Heart left ventricle (tissue), 16 donors: ENCODE results near the gene RFPL3. TPM values are rescaled to one million over a fixed set of nuclear protein-coding genes. Genes with fewer than 3 reads are reported as not detected.
"Not testable (repeated sequence)": the region's sequence is repeated elsewhere in the genome, so short reads cannot be mapped to it uniquely, and the experiment has no call there.

Experiments
- ATAC-seq, 4 donors: fragments of 200-7000 bp; cut with Tn5 transposase; one replicate each; pipeline ENCODE4 v1.9.1; 2020 to 2022; ENCODE audit warnings: moderate library complexity in 4 of 4, mild to moderate bottlenecking in 3 of 4, moderate number of reproducible peaks in 1 of 4
- DNase-seq, 5 donors: peaks; one replicate each; pipeline ENCODE4 v3.0.0-alpha.2; 2020
- H3K27ac ChIP-seq, 12 donors: fragments of 200-600 bp; sonication (generic) in 4 of 12; one replicate each; pipeline versions ENCODE4 v1.5.0 to v1.8.0; 2016 to 2022; ENCODE audit warnings: mild to moderate bottlenecking in 2 of 12
- H3K27me3 ChIP-seq, 9 donors: fragments of 200-600 bp; sonication (generic) in 2 of 9; one replicate each; pipeline versions ENCODE4 v1.5.1 to v1.8.0; 2016 to 2022; ENCODE audit warnings: mild to moderate bottlenecking in 3 of 9
- H3K36me3 ChIP-seq, 9 donors: fragments of 200-600 bp; sonication (generic) in 2 of 9; one replicate each; pipeline versions ENCODE4 v1.5.0 to v1.8.0; 2018 to 2022; ENCODE audit warnings: mild to moderate bottlenecking in 2 of 9
- H3K4me1 ChIP-seq, 12 donors: fragments of 200-600 bp; sonication (generic) in 4 of 12; one replicate each; pipeline versions ENCODE4 v1.5.0 to v1.8.0; 2016 to 2022; ENCODE audit warnings: mild to moderate bottlenecking in 3 of 12
- H3K4me3 ChIP-seq, 12 donors: fragments of 200-600 bp; sonication (generic) in 4 of 12; one replicate each; pipeline versions ENCODE4 v1.5.0 to v1.8.0; 2017 to 2022; ENCODE audit warnings: mild to moderate bottlenecking in 9 of 12, moderate library complexity in 4 of 12
- H3K9me3 ChIP-seq, 12 donors: fragments of 200-600 bp; sonication (generic) in 4 of 12; one replicate each; pipeline versions ENCODE4 v1.5.0 to v1.8.0; 2016 to 2022; ENCODE audit warnings: mild to moderate bottlenecking in 1 of 12
- POLR2A ChIP-seq, 2 donors: fragments of 450-650 bp; IDR thresholded peaks; one replicate each; pipeline ENCODE4 v1.6.1; 2017; ENCODE audit warnings: antibody characterized with exemption in 2 of 2, mild to moderate bottlenecking in 2 of 2, moderate library complexity in 2 of 2
- WGBS, 4 donors: extraction: QIAGEN DNeasy Blood & Tissue Kit in 2 of 4; methylation state at CpG; one replicate each; pipeline versions ENCODE4 v1.1.5 to v1.1.7; 2013 to 2018; 5-methylcytosine and 5-hydroxymethylcytosine counted together
- intact Hi-C, 10 donors: fragments of 100-400 bp; cut with DNase I; formaldehyde crosslinking; loops; one replicate each; pipeline versions ENCODE4 v1.11.1 to v1.14.2; 2022
- polyA plus RNA-seq, 2 donors: library from polyadenylated mRNA; stranded (reverse); fragments of 200-250 nt; gene quantifications; one replicate each; pipeline ENCODE4 v1.2.3, GENCODE V29; 2013
- total RNA-seq, 9 donors: library from RNA; depleted of rRNA in 2 of 9; stranded (reverse); fragments of >200 nt in 2 of 9; fragmentation: NEBNext Ultra II Directional in 3 of 9; extraction: Animal tissue kit (Norgen Biotek cat#: 25700) in 3 of 9; gene quantifications; one replicate each; pipeline versions ENCODE4 v1.1.0 to v1.2.4, GENCODE V29; 2016 to 2023
- TF ChIP-seq, protein P1 (sequence below), 12 donors: fragments of 200-600 bp; sonication (generic) in 4 of 12; IDR thresholded peaks; one replicate each; pipeline versions ENCODE4 v1.5.0 to v1.8.0; 2018 to 2022; ENCODE audit warnings: antibody characterized with exemption in 12 of 12, mild to moderate bottlenecking in 5 of 12
- donor health status: ischemic (EF 13 %, LVEDD 7.1; RV severe dilation, severe dysfunction).
- donor health status: healthy with polysubstance abuse.
- donor health status: DM: no; HTN: yes; CAD: no.
- donor health status: DM: no; HTN: no; CAD: no.
- donor health status: ischemic (EF 25% LVEDD 6.9; RV normal size, moderate dysfunction).
- donor health status: ischemic (EF 25% LVEDD 5.7; RV mildly dilated, moderate dysfunction).
- donor health status: healthy.
- donor health status: DM: yes; HTN: yes; CAD: no.
- donor health status: ischemic (EF 35%, LVEDD 5.7; RV mildly dilated, moderate dysfunction).
- donor health status: nonischemic (EF 11% LVEDD 7.7; RV severe dilation, severe dysfunction).
- donor health status: DM: yes; HTN: yes; CAD: no.
- donor health status: PGD.
- donor health status: ischemic (EF 29% LVEDD 5.4; RV normal size, mild dysfunction).
- donor health status: nonischemic (EF 23%, LVEDD 6.1; RV moderate dilation, normal function).

The RFPL3 gene
- total and polyA plus RNA-seq, 11 donors, result not detected

DNA sequence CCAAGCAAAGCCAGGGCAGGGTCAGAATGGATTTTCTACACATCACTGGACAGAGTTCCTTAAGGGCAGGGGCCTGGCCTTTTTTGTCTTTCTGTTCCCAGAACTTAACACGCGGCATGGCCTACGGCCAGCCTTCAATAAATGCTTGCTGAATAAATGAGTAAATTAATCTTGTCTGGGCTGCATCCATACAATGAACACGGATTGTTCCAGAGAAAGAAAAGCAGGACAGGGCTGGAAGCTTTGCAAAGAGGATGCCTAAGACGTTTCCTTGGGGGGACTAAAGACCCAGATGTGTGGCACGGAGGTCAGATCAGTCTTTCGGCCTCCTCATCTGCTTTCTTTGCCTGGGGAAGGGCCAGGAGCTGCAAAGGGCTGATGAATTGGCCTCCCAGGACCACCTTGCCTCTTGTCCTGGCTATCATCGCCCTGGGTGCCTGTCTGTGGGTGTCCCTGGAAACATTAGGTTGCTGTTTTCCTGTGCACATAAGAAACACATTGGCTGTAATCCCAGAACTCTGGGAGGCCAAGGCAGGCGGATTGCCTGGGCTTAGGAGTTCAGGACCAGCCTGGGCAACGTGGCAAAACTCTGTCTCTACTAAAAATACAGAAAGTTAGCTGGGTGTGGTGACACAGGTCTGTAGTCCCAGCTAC lies 20.8 kb upstream of the RFPL3 start:
- TF ChIP-seq, protein P1, sequence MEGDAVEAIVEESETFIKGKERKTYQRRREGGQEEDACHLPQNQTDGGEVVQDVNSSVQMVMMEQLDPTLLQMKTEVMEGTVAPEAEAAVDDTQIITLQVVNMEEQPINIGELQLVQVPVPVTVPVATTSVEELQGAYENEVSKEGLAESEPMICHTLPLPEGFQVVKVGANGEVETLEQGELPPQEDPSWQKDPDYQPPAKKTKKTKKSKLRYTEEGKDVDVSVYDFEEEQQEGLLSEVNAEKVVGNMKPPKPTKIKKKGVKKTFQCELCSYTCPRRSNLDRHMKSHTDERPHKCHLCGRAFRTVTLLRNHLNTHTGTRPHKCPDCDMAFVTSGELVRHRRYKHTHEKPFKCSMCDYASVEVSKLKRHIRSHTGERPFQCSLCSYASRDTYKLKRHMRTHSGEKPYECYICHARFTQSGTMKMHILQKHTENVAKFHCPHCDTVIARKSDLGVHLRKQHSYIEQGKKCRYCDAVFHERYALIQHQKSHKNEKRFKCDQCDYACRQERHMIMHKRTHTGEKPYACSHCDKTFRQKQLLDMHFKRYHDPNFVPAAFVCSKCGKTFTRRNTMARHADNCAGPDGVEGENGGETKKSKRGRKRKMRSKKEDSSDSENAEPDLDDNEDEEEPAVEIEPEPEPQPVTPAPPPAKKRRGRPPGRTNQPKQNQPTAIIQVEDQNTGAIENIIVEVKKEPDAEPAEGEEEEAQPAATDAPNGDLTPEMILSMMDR (IDR thresholded peaks at IDR 0.05), result no peak
- no peak for TF ChIP-seq POLR2A (IDR thresholded peaks at IDR 0.05)
- peak overlapping the region in 1 of 12 donors; percentile 32 for H3K27ac ChIP-seq
- peaks cover 0 to 20% (median 0%) of the 10 kb centered on the region in 9 donors for H3K27me3 ChIP-seq
- no peak for ATAC-seq
- DNase-seq, result no peak
- H3K36me3 ChIP-seq, result no peaks in the 10 kb centered on the region
- H3K4me1 ChIP-seq, result peaks cover 0 to 23% (median 0%) of the 10 kb centered on the region in 12 donors
- no peak overlapping the region for H3K4me3 ChIP-seq
- 52 to 63% (median 58%) methylated on average over 10 of the region's 10 CpGs for WGBS, 4 donors
- intact Hi-C loops, result no loop called here
- H3K9me3 ChIP-seq, result no peaks in the 10 kb centered on the region

DNA sequence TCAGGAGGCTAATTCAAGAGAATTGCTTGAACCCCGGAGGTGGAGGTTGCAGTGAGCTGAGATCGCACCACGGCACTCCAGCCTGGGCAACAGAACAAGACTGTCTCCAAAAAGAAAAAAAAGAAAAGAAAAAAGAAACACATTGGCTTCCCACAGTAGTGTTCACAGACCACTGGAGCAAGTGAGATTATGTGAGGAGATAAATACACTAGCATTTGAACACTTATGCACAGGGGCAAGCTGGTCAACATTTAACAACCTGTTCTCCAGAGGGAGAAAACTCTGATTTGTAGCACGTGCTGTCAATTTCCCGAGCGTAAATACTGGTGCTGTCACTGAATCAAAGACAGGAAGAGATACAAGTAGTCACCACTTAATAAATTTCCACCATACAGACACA lies 20.2 kb upstream of the RFPL3 start:
- H3K4me3 ChIP-seq, H3K9me3 ChIP-seq, H3K36me3 ChIP-seq, intact Hi-C loops, H3K27ac ChIP-seq, ATAC-seq, DNase-seq: not testable (repeated sequence)
- Histone ChIP-seq H3K4me1 (peaks cover 0 to 23% (median 0%) of the 10 kb centered on the region in 12 donors), H3K27me3 (peaks cover 0 to 20% (median 0%) of the 10 kb centered on the region in 9 donors)
- WGBS, 4 donors, result 65 to 84% (median 73%) methylated on average over 6 of the region's 6 CpGs

DNA sequence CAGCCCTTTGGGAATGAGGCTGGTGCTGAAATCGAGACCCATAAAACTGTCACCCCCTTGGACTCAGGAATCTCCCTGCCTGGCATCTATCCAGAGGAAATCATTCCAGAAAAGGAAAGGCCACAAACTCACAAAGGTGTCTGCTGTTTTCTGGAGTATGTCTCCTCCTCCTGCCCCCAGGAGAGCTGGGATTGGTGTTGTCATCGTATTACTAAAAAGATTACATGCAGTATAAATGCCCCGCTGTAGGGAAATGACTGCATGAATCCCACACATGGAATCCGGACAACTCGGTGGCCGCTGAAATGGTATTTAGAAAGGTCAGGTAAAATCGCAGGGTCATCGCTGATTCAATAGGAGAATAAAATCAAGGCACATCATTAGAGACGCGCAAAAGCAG lies 18.9 kb upstream of the RFPL3 start:
- peaks cover 0 to 23% (median 0%) of the 10 kb centered on the region in 12 donors for H3K4me1 ChIP-seq
- no peak overlapping the region for H3K4me3 ChIP-seq
- DNase-seq (no peak), ATAC-seq (no peak)
- no peaks in the 10 kb centered on the region for H3K36me3 ChIP-seq
- H3K9me3 ChIP-seq, result no peaks in the 10 kb centered on the region
- 71 to 77% (median 75%) methylated on average over 10 of the region's 10 CpGs for WGBS, 4 donors
- intact Hi-C loops, result no loop called here
- H3K27ac ChIP-seq, result no peak overlapping the region
- TF ChIP-seq, protein P1 (IDR thresholded peaks at IDR 0.05), result no peak
- no peak for TF ChIP-seq POLR2A (IDR thresholded peaks at IDR 0.05)
- peaks cover 0 to 23% (median 0%) of the 10 kb centered on the region in 9 donors for H3K27me3 ChIP-seq

DNA sequence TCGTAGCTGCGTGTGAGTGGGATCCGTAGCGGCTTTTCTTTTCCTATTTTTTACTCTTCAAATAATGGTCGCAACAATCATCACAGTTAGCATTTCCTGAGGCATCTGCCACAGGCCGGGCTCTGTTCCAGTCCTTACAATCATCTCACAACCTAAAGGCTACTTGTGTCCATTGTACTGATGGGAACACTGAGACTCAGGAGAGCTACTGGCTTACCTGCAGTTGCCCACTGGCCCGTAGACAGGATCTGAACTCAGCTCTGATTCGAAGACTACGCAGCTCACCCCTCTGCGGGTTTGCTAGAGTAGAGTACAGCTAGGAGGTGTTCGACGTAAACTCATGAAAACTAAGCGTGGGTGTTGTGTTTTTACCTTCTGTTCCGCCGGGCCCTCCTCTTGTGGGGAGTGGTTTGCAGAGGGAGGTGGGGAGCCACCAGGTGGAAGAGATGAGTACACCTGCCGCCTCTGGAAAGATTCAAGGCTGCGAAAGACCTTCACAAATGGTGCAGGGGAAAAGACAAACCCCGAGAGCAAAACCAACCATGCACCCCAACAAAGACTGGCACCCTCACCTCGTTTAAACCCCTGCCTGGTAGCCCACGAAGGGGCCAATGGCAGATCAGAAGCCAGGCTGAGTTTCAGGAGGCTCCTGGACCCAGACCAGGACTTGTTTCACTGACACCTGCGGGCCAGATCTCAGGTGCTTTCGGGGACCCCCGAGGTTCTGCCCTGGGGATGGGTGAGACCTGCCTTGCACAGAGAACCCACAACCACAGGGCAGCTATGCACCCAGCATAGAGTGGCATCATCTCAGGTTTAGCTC lies 18.3 kb upstream of the RFPL3 start:
- no peak for DNase-seq
- 88 to 92% (median 88%) methylated on average over 20 to 23 of the region's 23 CpGs for WGBS, 4 donors
- ATAC-seq, result no peak
- Histone ChIP-seq H3K36me3 (no peaks in the 10 kb centered on the region), H3K27me3 (peaks cover 0 to 24% (median 0%) of the 10 kb centered on the region in 9 donors), H3K27ac (no peak overlapping the region), H3K4me3 (no peak overlapping the region), H3K4me1 (peaks cover 0 to 23% (median 0%) of the 10 kb centered on the region in 12 donors), H3K9me3 (no peaks in the 10 kb centered on the region)
- no peak for TF ChIP-seq POLR2A (IDR thresholded peaks at IDR 0.05)
- intact Hi-C loops, result no loop called here

DNA sequence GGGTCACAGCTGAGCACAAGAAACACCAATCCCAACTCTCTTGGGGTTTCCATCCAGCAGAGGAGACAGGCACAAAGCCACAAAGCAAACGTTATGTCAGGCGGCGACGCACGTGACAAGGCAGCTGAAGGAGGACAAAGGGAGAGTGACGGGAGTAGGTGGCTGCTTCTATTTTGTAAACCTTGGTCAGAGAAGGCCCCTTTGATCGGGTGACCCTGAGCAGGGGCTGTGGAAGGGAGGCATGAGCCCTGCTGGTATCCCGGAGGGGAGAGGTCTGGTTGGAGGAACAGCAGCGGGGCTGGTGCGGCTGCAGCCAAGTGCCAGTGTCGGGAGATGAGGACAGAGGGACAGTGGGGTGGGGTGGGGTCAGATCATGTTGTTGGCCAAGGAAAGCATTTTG lies 17.3 kb upstream of the RFPL3 start:
- Histone ChIP-seq H3K27ac (no peak overlapping the region), H3K4me3 (no peak overlapping the region), H3K4me1 (peaks cover 0 to 19% (median 0%) of the 10 kb centered on the region in 12 donors), H3K9me3 (no peaks in the 10 kb centered on the region), H3K27me3 (peaks cover 0 to 24% (median 0%) of the 10 kb centered on the region in 9 donors), H3K36me3 (no peaks in the 10 kb centered on the region)
- no peak for ATAC-seq
- intact Hi-C loops, result no loop called here
- 72 to 83% (median 78%) methylated on average over 11 of the region's 11 CpGs for WGBS, 4 donors
- TF ChIP-seq, protein P1 (IDR thresholded peaks at IDR 0.05), result no peak
- TF ChIP-seq POLR2A (IDR thresholded peaks at IDR 0.05), result no peak
- no peak for DNase-seq
